Measurements from ENCODE around the gene EEF1A2.

GRCh38 chr20:63486300-63486855 is 12.5 kb downstream of the EEF1A2 start:
- TF ChIP-seq CTCF (IDR thresholded peaks at IDR 0.05) (no peak), POLR2A (IDR thresholded peaks at IDR 0.05; ENCODE audit: low read depth) (no peak), POLR2AphosphoS5 (IDR thresholded peaks at IDR 0.05) (no peak), EP300 (IDR thresholded peaks at IDR 0.05) (no peak)
